NCI-H1694 treated with DMSO at 0.1 percent for 48 hours (cell line): ENCODE results near the gene KCNC4.

Source experiments
- DNase-seq: peaks from one replicate; lab custom pipeline; 2025; lab: John Stamatoyannopoulos, UW

KCNC4 gene

GRCh38 chr1:110188035-110188618 is 22.0 kb upstream of the KCNC4 start:
- DNase-seq = peak; percentile 55

GRCh38 chr1:110189181-110189580 is 20.9 kb upstream of the KCNC4 start:
- DNase-seq = no peak

- peak; percentile 82 for DNase-seq
Measured at GRCh38 chr1:110190282-110190929, 19.7 kb upstream of the KCNC4 start.

GRCh38 chr1:110192541-110192940 is 17.6 kb upstream of the KCNC4 start:
- DNase-seq = no peak

GRCh38 chr1:110195196-110195595 is 14.9 kb upstream of the KCNC4 start:
- DNase-seq = no peak

GRCh38 chr1:110196917-110197765 is 13.0 kb upstream of the KCNC4 start:
- peak; percentile 66 for DNase-seq

GRCh38 chr1:110197905-110198629 is 12.0 kb upstream of the KCNC4 start:
- no peak for DNase-seq

- DNase-seq = no peak
Measured at GRCh38 chr1:110198746-110199145, 11.4 kb upstream of the KCNC4 start.

- DNase-seq = no peak
Measured at GRCh38 chr1:110200190-110200589, 9.9 kb upstream of the KCNC4 start.

GRCh38 chr1:110200666-110201065 is 9.4 kb upstream of the KCNC4 start:
- DNase-seq = no peak

GRCh38 chr1:110201157-110201825 is 8.8 kb upstream of the KCNC4 start:
- DNase-seq = no peak

- DNase-seq = peak; percentile 67
Measured at GRCh38 chr1:110203021-110203661, 7.0 kb upstream of the KCNC4 start.

GRCh38 chr1:110205156-110205555 is 5.0 kb upstream of the KCNC4 start:
- no peak for DNase-seq

- DNase-seq = no peak
Measured at GRCh38 chr1:110205591-110206155, 4.4 kb upstream of the KCNC4 start.

GRCh38 chr1:110206261-110206920 is 3.7 kb upstream of the KCNC4 start:
- no peak for DNase-seq

GRCh38 chr1:110207831-110208230 is 2.3 kb upstream of the KCNC4 start:
- DNase-seq = peak; percentile 84

- DNase-seq = no peak
Measured at GRCh38 chr1:110208916-110209645, 1.0 kb upstream of the KCNC4 start.

- DNase-seq = peak; percentile 38
Measured at GRCh38 chr1:110210604-110211495, 736 bp downstream of the KCNC4 start.
